SK-N-SH (cell line): ENCODE measurements around the gene MYO18B. TPM values are rescaled to one million over a fixed set of nuclear protein-coding genes. Genes with fewer than 3 reads are reported as not detected.
A peak's percentile ranks its signal among the peaks of the same experiment; 100 is the strongest.

Experiments used
- CTCF ChIA-PET: fragments of 300-600, 350-600 bp; formaldehyde crosslinking; extraction: SDS; loops from one replicate; lab custom pipeline; 2021; lab: Yijun Ruan, JAX
- POLR2A ChIA-PET: fragments of 350-600 bp; sonication (Branson Sonifier 250); formaldehyde crosslinking; extraction: SDS; loops from one replicate; lab custom pipeline; 2020; ENCODE audit warnings: antibody characterized with exemption, inconsistent platforms; lab: Yijun Ruan, JAX
- DNase-seq: peaks from one replicate; pipeline ENCODE4 v3.0.0; 2012
- H2AFZ ChIP-seq: fragments of 200-600 bp; sonication (generic); 2 replicates; pipeline ENCODE4 v1.8.1; 2016; ENCODE audit warnings: antibody characterized with exemption, mild to moderate bottlenecking, low read depth
- H3F3A ChIP-seq: fragments of 200-600 bp; sonication (generic); replicated peaks from 2 replicates; pipeline ENCODE3; 2016; ENCODE audit warnings: antibody characterized with exemption, mild to moderate bottlenecking; ENCODE audit not compliant: insufficient read depth
- H3K27ac ChIP-seq, 2 experiments: fragments of 200-500 bp in 1 of 2; fragments of 200-600 bp in 1 of 2; sonication (Bioruptor generic) in 1 of 2; sonication (generic), shearing (Covaris generic) in 1 of 2; 2 replicates each; pipeline versions ENCODE4 v1.5.1 to v1.6.1; 2014 to 2016; ENCODE audit warnings: low read depth in 2 of 2, inconsistent platforms in 1 of 2, low read length in 1 of 2, mild to moderate bottlenecking in 1 of 2, mixed read lengths in 1 of 2
- H3K27me3 ChIP-seq: fragments of 200-600 bp; sonication (generic), shearing (Covaris generic); 2 replicates; pipeline ENCODE4 v1.6.1; 2016; ENCODE audit warnings: mixed run types; ENCODE audit not compliant: insufficient read depth
- H3K36me3 ChIP-seq, 2 experiments: fragments of 200-500 bp in 1 of 2; fragments of 200-600 bp in 1 of 2; sonication (Bioruptor generic) in 1 of 2; sonication (generic) in 1 of 2; replicated peaks in 1 of 2; 2 replicates each; pipeline versions ENCODE3 to v1.5.1; 2014 to 2016; ENCODE audit warnings: low read length in 1 of 2, mild to moderate bottlenecking in 1 of 2; ENCODE audit not compliant: insufficient read depth in 2 of 2, control insufficient read depth in 1 of 2
- H3K4me1 ChIP-seq, 2 experiments: fragments of 200-500 bp in 1 of 2; fragments of 200-600 bp in 1 of 2; sonication (Bioruptor generic) in 1 of 2; sonication (generic), shearing (Covaris generic) in 1 of 2; 2 replicates each; pipeline versions ENCODE4 v1.5.1 to v1.6.1; 2014 to 2016; ENCODE audit warnings: low read depth in 1 of 2, low read length in 1 of 2, mixed run types in 1 of 2; ENCODE audit not compliant: insufficient read depth in 2 of 2, control insufficient read depth in 1 of 2
- H3K4me2 ChIP-seq: fragments of 200-600 bp; sonication (generic), shearing (Covaris generic); 2 replicates; pipeline ENCODE4 v1.6.1; 2017; ENCODE audit warnings: mixed run types
- H3K4me3 ChIP-seq, 2 experiments: fragments of 200-500 bp in 1 of 2; fragments of 200-600 bp in 1 of 2; sonication (Bioruptor generic) in 1 of 2; sonication (generic), shearing (Covaris generic) in 1 of 2; 2 replicates each; pipeline versions ENCODE4 v1.5.1 to v1.8.1; 2014 to 2016; ENCODE audit warnings: low read depth in 2 of 2, inconsistent platforms in 1 of 2, low read length in 1 of 2, mild to moderate bottlenecking in 1 of 2, mixed read lengths in 1 of 2, moderate library complexity in 1 of 2
- H3K79me2 ChIP-seq: fragments of 200-600 bp; sonication (generic); 2 replicates; pipeline ENCODE4 v1.8.1; 2017; ENCODE audit warnings: mild to moderate bottlenecking; ENCODE audit not compliant: insufficient read depth
- H3K9ac ChIP-seq: fragments of 200-600 bp; sonication (generic); 2 replicates; pipeline ENCODE4 v1.6.1; 2017; ENCODE audit warnings: mixed run types
- H3K9me2 ChIP-seq: fragments of 200-600 bp; sonication (generic); 2 replicates; pipeline ENCODE4 v1.6.1; 2017; ENCODE audit warnings: mixed run types
- H3K9me3 ChIP-seq: fragments of 200-600 bp; sonication (generic); 2 replicates; pipeline ENCODE4 v1.6.1; 2017; ENCODE audit warnings: mixed run types, mild to moderate bottlenecking, moderate library complexity
- H4K20me1 ChIP-seq: fragments of 200-600 bp; sonication (generic); 2 replicates; pipeline ENCODE4 v1.6.1; 2017; ENCODE audit warnings: mild to moderate bottlenecking, mixed run types; ENCODE audit not compliant: insufficient read depth
- CHD2 ChIP-seq: fragments of 150-350 bp; IDR thresholded peaks from 2 replicates; pipeline ENCODE4 v1.6.1; 2018; ENCODE audit warnings: low read length; ENCODE audit not compliant: partially characterized antibody
- EP300 ChIP-seq, 2 experiments: IDR thresholded peaks; 2 replicates each; pipeline versions ENCODE4 v1.4.0 to v1.6.1; 2012; ENCODE audit warnings: borderline replicate concordance in 1 of 2, low read depth in 1 of 2, low read length in 1 of 2
- FOXJ3 ChIP-seq: sonication (generic); formaldehyde crosslinking; IDR thresholded peaks from 2 replicates; pipeline ENCODE4 v1.5.1; 2020; ENCODE audit warnings: mild to moderate bottlenecking, missing genetic modification reagents
- FOXM1 ChIP-seq: IDR thresholded peaks from 2 replicates; pipeline ENCODE4 v1.4.0; 2012; ENCODE audit warnings: low read depth, mild to moderate bottlenecking
- GATA2 ChIP-seq: sonication (generic); formaldehyde crosslinking; IDR thresholded peaks from 2 replicates; pipeline ENCODE4 v1.5.0; 2020; ENCODE audit warnings: mild to moderate bottlenecking, missing genetic modification reagents
- IRF3 ChIP-seq: fragments of 150-350 bp; IDR thresholded peaks from 2 replicates; pipeline ENCODE4 v1.6.1; 2016; ENCODE audit warnings: mild to moderate bottlenecking, low read depth, low read length
- MAX ChIP-seq: IDR thresholded peaks from 2 replicates; pipeline ENCODE4 v1.4.0; 2012; ENCODE audit warnings: low read depth
- MXI1 ChIP-seq: IDR thresholded peaks from 2 replicates; pipeline ENCODE4 v1.6.1; 2012; ENCODE audit warnings: mild to moderate bottlenecking, low read depth, low read length, improper control_type of control experiment
- PBX3 ChIP-seq: IDR thresholded peaks from 2 replicates; pipeline ENCODE4; 2012
- POLR2AphosphoS5 ChIP-seq: IDR thresholded peaks from 2 replicates; pipeline ENCODE4 v1.6.1; 2012; ENCODE audit warnings: low read depth, low read length
- RAD21 ChIP-seq: IDR thresholded peaks from 2 replicates; pipeline ENCODE4 v1.6.1; 2012; ENCODE audit warnings: mild to moderate bottlenecking, low read length
- RCOR1 ChIP-seq: fragments of 150-350 bp; IDR thresholded peaks from 2 replicates; pipeline ENCODE4 v1.6.1; 2017; ENCODE audit warnings: antibody characterized with exemption, low read length
- TCF12 ChIP-seq: IDR thresholded peaks from 2 replicates; pipeline ENCODE4 v1.4.0; 2012
- USF2 ChIP-seq: fragments of 150-350 bp; IDR thresholded peaks from 2 replicates; pipeline ENCODE4 v1.6.1; 2017; ENCODE audit warnings: antibody characterized with exemption, low read length, low read depth, borderline replicate concordance
- WGBS: methylation state at CpG from one replicate; pipeline ENCODE4 v1.1.6; 2017; ENCODE audit warnings: low lambda C conversion rate; 5-methylcytosine and 5-hydroxymethylcytosine counted together
- polyA plus RNA-seq, 3 experiments: library from polyadenylated mRNA; depleted of rRNA; stranded (reverse); fragments of >200 nt; gene quantifications; 2 replicates each; pipeline ENCODE4 v1.2.3, GENCODE V29; 2012

The MYO18B gene
- polyA plus RNA-seq, 1 of the 3 experiments (the other 2 are of a cell fraction), result 0.05 TPM

- no peaks in the 10 kb centered on the region for H3K9me3 ChIP-seq
- H3K27ac ChIP-seq, result peak overlapping the region in 1 of 2 experiments; percentile 99; a peak in 2 of 4 replicates
- H3K27me3 ChIP-seq, result no peaks in the 10 kb centered on the region
- H3K79me2 ChIP-seq, result no peaks in the 10 kb centered on the region
- H3F3A ChIP-seq, result no peaks in the 10 kb centered on the region
- WGBS, result 17% methylated on average over 11 of the region's 11 CpGs
- peaks cover 0 to 34% of the 10 kb centered on the region in 2 experiments; a peak in 2 of 4 replicates for H3K4me1 ChIP-seq
- TF ChIP-seq FOXJ3 (CRISPR knock-in tag) (peak; percentile 91), IRF3 (no peak), FOXM1 (no peak), RCOR1 (peak; percentile 96), RAD21 (peak; percentile 39), PBX3 (peak; percentile 44), TCF12 (peak; percentile 86), EP300 (IDR thresholded peaks at IDR 0.05; ENCODE audit: borderline replicate concordance in 1 of 2, low read depth in 1 of 2, low read length in 1 of 2) (peak; percentile 12 to 99; a peak in 3 of 4 replicates), GATA2 (CRISPR knock-in tag) (peak; percentile 99), MXI1 (peak; percentile 94), POLR2AphosphoS5 (peak; percentile 51; the same call in 1 of the 2 replicates), CHD2 (peak; percentile 94), USF2 (no peak), MAX (0 out of 2 replicates have a peak, but pooled peaks have one; percentile 26)
- H4K20me1 ChIP-seq, result no peaks in the 10 kb centered on the region
- POLR2A ChIA-PET, result interaction anchor here (0.6 to 1.0 kb wide), 3 partner anchors 84 to 391 kb away, joined by 3 to 5 read pairs (median 4); partner anchors contain the start of gene SEZ6L
- CTCF ChIA-PET, result interaction anchor here (0.7 to 6.7 kb wide), 5 partner anchors 10 to 550 kb away, joined by 3 to 45 read pairs (median 6); no protein-coding TSS in a partner anchor
- no peak overlapping the region for H3K4me3 ChIP-seq
- H3K9me2 ChIP-seq, result no peaks in the 10 kb centered on the region
- no peak overlapping the region; the same call in 1 of the 2 replicates for H3K4me2 ChIP-seq
- H2AFZ ChIP-seq, result no peak overlapping the region
- H3K9ac ChIP-seq, result no peak overlapping the region
- DNase-seq, result peak; percentile 89
- no peaks in the 10 kb centered on the region for H3K36me3 ChIP-seq
These were observed 38.7 kb downstream of the MYO18B start for GRCh38 chr22:25780673-25781072.
